GF-D8 (cell line): ENCODE measurements around the gene ADAM22.
A peak's percentile ranks its signal among the peaks of the same experiment; 100 is the strongest.
"Not testable (repeated sequence)": the region's sequence is repeated elsewhere in the genome, so short reads cannot be mapped to it uniquely, and the experiment has no call there.

Experiments
- DNase-seq: peaks from one replicate; lab custom pipeline; 2025; lab: John Stamatoyannopoulos, UW

ADAM22 gene, protein sequence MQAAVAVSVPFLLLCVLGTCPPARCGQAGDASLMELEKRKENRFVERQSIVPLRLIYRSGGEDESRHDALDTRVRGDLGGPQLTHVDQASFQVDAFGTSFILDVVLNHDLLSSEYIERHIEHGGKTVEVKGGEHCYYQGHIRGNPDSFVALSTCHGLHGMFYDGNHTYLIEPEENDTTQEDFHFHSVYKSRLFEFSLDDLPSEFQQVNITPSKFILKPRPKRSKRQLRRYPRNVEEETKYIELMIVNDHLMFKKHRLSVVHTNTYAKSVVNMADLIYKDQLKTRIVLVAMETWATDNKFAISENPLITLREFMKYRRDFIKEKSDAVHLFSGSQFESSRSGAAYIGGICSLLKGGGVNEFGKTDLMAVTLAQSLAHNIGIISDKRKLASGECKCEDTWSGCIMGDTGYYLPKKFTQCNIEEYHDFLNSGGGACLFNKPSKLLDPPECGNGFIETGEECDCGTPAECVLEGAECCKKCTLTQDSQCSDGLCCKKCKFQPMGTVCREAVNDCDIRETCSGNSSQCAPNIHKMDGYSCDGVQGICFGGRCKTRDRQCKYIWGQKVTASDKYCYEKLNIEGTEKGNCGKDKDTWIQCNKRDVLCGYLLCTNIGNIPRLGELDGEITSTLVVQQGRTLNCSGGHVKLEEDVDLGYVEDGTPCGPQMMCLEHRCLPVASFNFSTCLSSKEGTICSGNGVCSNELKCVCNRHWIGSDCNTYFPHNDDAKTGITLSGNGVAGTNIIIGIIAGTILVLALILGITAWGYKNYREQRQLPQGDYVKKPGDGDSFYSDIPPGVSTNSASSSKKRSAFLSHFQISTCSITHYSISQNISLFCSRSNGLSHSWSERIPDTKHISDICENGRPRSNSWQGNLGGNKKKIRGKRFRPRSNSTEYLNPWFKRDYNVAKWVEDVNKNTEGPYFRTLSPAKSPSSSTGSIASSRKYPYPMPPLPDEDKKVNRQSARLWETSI

DNA sequence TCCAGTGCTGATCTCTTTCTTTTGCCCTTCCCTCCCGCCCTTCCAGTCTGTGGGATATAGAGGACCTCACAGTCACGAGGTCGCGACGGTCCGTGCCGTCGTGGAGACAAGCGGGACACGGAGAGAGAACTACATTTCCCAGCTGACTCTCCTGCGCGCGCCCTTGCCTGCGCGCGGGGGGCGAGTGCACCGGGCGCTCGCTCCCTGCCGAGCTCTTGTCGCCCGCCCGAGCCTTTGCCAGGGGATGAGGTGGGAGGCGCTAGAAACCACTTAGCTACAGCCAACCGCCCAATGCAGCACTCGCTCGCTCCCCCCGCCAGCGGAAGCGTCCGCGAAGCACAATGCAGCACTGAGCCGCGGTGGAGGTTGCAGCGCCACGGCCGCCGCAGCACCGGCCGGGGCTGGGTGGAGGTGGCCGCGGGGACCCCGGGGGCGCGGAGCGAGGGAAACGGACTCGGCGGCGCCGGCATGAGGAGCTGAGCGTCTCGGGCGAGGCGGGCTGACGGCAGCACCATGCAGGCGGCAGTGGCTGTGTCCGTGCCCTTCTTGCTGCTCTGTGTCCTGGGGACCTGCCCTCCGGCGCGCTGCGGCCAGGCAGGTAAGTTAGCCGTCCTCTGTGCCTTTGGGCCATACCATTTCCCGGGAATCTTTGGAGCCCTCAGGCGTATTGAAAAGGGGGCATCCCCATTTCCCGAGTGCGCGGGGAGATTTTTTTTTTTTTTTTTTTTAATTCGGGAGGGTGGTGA lies at the start of gene ADAM22:
Gene ADAM22 (plus strand): TSS at position 299 of the 746 bp plus-strand sequence. CDS start 215 bp downstream, at position 514.
- peak; percentile 86 for DNase-seq

DNA sequence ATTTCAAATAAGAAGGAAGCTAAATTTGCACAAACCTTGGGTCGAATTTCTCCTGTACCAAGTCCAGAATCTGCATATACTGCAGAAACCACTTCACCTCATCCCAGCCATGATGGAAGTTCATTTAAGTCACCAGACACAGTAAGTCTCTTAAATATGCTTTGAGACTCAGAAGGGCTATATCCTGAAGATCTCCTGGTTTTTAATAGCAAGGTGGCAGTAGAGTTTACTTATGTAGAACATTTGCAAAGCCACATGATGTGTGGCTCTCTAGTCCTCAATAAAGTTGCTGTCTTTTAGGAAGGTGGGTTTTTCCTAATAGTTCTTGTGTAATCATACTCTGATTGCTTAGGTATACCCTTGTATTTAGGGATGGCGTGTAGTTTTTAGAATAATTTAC lies 49.0 kb upstream of the ADAM22 start:
- DNase-seq = no peak

DNA sequence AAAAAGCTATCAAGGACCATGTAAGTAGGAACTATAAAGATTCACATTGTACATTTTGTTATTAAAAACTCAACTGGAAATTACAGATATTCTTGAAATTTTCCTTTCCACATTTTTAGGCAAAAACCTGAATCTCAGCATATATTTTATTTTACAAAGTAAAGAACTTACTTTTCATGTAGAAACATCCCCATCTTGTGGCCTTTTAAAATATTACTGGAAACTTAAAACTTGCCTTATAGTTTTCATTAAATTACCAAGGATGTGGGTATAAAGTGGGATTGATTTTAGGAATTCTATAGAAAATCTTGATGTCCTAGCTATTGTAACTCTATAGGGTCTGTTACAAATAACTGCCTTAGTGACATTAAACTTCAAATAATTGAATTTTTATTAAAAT lies 47.2 kb upstream of the ADAM22 start:
- peak; percentile 41 for DNase-seq

DNA sequence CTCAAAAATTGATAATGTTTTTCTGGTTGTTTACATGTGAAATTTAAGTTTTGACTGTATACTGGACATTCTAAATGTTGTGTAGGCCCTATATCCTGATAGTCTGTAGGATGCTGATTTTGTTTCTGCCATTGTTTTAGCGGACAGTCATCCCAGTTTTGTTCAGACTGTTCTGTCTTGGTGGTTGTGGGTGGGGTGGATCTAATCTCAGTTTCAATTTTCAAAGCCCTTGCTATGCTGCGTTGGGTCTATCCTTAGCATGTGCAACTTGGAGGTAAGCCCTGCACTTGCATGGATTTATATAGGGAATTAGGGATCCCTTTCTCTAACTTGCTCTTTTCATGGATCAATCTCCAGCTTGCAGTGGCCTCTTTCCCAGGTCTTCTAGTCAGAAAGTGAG lies 38.7 kb upstream of the ADAM22 start:
- DNase-seq = no peak

DNA sequence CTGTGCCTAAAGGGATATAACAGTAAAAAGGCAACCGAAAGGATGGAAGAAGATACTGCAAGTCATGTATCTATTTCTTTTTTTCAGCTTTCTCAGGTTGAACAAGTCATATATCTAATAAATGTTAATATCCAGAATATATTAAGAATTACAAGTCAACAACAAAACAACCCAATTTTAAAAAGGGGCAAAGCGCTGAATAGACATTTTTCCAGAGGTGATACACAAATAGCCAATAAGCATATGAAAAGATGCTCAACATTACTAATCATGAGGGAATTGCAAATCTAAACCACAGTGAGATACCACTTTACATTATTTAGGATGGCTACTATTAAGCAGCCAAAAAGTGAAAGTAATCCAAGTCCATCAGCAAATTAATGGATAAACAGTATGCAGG lies 34.8 kb upstream of the ADAM22 start:
- DNase-seq = no peak

DNA sequence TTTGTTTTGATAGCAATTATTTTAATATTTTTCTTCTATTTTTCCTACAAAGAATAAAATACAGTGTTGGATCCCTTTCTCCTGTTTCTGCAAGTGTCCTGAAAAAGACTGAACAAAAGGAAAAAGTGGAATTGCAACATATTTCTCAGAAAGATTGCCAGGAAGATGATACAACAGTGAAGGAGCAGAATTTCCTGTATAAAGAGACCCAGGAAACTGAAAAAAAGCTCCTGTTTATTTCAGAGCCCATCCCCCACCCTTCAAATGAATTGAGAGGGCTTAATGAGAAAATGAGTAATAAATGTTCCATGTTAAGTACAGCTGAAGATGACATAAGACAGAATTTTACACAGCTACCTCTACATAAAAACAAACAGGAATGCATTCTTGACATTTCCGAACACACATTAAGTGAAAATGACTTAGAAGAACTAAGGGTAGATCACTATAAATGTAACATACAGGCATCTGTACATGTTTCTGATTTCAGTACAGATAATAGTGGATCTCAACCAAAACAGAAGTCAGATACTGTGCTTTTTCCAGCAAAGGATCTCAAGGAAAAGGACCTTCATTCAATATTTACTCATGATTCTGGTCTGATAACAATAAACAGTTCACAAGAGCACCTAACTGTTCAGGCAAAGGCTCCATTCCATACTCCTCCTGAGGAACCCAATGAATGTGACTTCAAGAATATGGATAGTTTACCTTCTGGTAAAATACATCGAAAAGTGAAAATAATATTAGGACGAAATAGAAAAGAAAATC lies 26.7 kb upstream of the ADAM22 start:
- DNase-seq = peak; percentile 76

DNA sequence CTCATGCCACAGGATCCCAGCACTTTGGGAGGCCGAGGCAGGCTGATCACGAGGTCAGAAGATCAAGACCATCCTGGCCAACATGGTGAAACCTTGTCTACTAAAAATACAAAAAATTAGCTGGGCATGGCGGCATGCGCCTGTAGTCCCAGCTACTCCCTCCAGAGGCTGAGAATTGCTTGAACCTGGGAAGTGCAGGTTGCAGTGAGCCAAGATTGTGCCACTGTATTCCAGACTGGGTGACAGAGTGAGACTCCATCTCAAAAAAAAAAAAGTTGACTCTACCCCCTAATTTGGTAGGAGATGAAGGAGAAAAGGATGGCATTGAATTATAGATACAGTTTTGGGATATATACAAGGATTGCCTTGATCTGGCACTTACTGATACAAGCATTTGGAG lies 25.2 kb upstream of the ADAM22 start:
- not testable (repeated sequence) for DNase-seq

DNA sequence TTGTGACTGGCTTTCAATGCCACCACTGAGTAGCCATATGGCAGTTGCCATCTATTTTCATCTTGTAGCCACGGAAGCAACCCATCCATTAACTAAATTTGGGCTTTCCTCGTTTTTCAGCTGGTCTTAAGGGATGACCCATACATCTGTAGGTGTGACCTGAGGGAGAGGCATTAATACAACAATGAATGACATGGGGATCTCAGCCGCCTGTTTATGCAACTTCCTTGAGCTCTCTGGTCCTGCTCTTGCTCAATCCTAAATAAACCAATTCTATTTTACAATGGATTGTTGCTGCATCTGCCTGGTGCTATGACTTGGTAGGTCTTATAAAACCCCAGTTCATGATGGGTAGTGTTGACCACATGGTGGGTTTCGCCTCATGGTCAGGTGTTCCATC lies 21.9 kb upstream of the ADAM22 start:
- DNase-seq = peak; percentile 71

DNA sequence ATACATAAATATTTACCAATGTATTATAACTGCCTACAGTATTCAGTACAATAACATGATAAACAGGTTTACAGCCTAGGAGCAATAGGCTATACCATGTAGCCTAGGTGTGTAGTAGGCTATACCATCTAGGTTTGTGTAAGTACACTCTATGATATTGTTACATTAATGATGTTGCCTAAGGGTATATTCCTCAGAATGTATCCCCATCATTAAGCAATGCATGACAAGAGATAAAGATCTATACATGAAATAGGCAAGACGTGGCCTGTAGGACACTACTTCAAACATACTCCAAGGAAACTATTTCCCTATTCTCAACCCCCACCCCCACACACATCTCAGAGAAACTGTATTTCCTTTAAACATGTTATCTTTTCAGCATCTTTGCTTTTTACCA lies 15.3 kb upstream of the ADAM22 start:
- peak; percentile 10 for DNase-seq

DNA sequence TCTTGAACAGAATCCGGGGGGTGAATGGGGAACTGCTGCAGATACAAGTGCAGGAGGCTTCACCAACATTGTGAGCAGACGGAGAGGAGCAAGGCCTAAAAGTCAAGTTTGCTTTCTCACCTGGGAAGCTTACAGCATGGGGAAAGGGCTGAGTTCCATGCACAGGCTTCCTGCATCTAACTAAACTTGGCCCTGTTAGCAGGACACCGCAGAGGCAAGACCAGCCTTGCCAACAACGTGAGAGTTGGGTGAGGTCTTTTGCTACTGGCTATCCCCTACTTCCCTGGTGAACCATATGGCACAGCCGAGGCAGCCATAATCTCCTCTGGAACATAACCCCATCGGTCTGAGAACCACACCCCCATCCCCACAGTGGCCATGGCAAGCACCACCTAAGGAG lies 14.2 kb upstream of the ADAM22 start:
- no peak for DNase-seq

DNA sequence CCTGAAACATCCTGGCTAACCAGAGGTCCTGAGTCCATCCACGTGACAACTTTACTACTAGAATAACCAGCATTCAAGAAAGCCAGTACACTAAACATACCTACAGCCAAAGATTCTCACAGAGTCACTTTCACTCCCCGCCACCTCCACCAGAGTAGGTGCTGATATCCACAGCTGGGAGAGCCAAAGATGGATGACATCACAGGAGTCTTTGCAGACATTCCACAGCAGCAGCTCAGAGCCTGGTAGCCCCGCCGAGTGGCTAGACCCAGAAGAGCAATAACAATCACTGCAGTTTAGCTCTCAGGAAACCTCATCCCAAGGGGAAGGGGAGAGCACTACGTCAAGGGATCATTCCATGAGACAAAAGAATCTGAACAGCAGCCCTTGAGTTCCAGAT lies 13.5 kb upstream of the ADAM22 start:
- no peak for DNase-seq

DNA sequence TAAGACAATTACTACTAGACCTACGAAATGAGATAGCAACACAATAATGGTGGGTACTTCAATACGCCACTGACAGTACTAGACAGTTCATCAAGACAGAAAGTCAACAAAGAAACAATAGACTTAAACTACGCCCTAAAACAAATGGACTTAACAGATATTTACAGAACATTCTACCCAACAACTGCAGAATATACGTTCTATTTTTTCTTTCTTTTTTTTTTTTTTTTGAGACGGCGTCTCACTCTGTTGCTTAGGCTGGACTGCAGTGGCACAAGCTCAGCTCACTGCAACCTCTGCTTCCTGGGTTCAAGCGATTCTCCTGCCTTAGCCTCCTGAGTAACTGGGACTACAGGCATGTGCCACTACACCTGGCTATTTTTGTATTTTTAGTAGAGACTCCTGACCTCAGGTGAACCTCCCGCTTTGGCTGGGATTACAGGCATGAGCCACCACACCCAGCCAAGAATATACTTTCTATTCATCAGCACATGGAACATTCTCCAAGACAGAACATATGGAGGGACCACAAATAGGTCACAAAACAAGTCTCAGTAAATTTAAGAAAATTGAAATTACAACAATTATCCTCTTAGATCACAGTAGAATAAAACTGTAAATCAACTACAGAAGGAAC lies 11.2 kb upstream of the ADAM22 start:
- not testable (repeated sequence) for DNase-seq

DNA sequence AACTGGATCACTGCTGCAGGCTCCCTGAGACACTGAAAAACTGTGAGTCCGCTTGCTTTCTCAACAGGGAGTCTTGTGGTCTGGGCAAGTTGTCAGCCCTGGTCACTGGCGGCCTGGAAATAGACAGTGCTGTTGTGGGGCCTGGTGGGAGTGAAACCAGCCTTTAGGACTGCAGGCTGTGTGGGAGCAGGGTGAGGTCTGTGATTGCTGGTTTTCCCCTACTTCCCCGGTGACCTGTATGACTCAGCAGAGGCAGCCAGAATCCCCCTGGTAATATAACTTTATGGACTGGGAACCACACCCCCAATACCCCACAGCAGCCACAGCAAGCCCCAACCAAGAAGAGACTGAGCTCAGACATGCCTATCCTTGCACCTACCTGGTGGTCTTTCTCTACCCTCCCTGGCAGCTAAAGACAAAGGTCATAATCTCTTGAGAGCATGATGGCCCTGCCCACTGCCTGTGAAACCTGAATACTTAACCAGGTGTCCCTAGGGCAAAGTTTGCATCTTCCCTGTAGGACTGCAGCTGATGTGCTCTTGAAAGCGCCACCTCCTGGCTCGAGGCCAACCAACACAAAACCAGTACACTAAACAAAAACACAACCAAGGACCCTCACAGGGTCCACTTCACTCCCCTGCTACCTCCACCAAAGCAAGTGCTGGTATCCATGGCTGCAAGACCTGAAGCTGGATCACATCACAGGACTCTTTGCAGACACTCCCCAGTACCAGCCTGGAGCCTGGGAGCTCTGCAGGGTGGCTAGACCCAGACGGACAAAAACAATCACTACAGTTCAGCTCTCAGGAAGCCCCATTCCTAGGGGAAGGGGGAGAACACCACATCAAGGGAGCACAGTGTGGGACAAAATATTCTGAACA lies 7.2 kb upstream of the ADAM22 start:
- peak; percentile 22 for DNase-seq

DNA sequence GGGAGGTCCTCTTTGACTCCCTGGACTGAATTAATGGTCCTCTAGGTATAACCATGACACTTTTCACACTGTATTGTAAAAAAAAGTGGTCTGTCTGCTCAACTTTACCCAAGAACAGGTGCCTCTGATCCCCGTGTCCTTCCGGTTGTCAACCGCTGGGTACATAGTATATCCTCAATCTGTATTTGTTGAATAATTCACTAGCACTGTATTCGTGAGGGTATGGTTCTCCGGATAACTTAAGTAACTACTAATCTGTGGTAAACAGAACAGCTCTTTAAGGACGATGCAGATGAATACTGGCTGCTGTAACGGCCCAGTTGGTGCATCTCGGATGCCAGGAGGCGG lies 472 bp upstream of the ADAM22 start:
- DNase-seq = no peak

DNA sequence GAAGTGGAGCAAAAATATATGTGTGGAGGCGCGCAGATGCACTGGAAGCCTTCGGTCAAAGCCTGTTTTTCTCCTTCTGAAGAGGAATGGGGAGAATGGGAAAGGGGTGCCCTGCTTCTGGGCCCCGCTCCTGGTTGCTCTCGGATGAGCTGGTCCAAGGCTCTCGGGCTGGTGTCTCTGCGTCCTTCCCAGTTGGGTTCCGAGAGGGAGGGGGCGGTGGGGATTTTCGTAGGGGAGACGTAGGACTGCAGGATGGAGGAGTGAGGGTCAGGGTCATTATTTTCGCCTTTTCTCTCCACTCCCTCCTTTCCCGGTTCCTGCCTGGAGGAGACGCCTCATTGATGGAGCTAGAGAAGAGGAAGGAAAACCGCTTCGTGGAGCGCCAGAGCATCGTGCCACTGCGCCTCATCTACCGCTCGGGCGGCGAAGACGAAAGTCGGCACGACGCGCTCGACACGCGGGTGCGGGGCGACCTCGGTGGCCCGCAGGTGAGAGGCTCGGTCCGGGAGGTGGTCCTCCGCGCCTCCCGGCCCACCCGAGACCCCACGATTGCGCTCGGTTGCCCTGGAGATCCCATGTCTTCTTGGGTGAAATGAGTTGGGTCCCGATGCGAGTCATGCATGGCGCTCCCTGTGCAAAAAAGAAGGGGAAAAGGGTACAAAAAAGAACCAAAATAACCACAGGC lies 790 bp downstream of the ADAM22 start:
- no peak for DNase-seq

DNA sequence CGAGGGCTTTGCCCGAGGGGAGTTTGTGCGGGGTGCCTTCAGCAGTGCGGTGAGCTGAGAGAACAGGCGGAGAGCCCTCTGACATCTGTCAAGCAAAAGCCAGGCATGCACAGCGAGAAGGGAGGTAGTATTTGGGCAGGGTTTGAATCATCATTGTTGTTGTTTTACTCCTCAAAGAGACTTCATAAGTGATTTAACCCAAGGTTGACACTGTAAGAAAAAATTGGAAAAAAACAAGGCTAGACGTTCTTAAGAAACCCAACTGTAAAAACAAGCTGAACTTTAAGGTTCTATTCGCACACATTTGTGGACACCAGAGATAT lies 1.3 kb downstream of the ADAM22 start:
- DNase-seq = no peak

DNA sequence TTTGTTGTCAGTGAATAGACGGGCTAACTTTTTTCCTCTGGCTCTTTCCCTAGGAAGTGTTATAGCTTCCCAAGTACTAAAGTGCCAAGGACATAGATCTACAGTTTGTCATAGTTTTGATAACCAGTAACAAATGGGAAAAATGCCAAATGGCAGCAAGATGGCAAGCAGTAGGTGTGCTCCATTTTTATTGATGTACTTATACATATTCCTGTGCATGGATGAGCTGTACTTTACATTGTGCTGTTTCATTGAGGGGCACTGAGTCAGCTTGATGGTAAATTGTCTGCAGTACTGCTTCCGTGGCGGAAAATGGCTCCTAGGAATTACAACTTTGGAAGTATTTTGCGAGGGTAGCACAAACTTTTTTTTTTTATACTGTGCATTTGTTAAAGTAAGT lies 7.1 kb downstream of the ADAM22 start:
- DNase-seq = no peak

DNA sequence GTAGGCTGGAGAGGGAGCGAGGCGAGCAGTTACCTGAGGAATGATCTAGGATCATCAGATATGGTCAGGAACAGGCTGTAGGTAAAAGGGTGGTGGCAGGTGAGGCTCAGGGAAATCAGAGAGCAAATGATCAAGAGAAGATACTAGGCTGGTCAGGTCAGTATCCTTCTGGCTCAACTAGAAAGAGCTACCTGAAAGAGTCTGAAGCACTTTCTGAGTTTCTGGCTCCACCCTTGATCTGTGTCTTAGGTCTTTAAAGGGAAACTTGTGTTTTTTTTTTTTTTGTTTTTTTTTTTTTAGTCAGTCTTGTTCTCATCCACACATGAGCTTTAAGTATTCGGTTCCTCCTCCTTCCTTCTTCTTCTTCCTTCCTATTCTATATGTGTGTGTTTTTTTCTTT lies 10.5 kb downstream of the ADAM22 start:
- DNase-seq = no peak

DNA sequence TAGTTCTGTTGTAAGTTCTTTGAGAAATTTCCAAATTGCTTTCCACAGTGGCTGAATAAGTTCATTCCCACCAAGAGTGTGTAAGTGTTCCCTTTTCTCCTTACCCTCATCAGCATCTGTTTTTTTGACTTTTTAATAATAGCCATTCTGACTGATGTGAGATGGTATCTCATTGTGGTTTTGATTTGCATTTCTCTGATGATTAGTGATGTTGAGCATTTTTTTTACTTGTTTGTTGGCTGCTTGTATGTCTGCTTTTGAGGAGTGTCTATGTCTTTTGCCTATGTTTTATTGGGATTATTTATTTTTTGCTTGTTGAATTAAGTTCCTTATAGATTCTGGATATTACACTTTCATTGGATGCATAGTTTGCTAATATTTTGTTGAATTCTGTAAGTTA lies 11.9 kb downstream of the ADAM22 start:
- DNase-seq = not testable (repeated sequence)

DNA sequence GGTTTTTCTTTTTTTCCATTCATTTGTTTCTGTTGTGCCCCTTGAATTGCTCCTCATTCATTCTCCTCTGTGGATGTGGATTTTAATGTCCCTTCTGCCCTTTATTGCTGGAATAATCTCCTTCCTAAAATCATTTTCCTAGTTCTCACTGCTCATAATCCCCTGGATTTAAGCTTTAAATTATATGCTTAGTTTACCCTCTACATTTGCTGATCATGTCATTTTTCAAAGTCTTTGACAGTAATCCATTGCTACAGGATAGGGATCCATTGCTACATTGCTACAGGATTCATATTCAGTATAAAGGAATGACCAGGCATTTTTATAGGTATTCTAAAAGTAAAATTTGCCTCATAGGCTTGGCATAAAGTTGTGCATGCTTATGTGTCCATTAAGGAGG lies 14.3 kb downstream of the ADAM22 start:
- no peak for DNase-seq
